Adipocyte (in vitro differentiated cells): Measurements from ENCODE around the gene CNNM3.

ENCODE experiments used
- DNase-seq: peaks from one replicate; pipeline ENCODE4 v3.0.0-alpha.2; 2015; ENCODE audit warnings: low read depth
- H3K27me3 ChIP-seq: replicated peaks from 2 replicates; pipeline ENCODE4 v1.7.0; 2013; ENCODE audit warnings: mild to moderate bottlenecking, low read length, moderate library complexity; ENCODE audit not compliant: control insufficient read depth, insufficient read depth
- H3K36me3 ChIP-seq: 2 replicates; pipeline ENCODE4 v1.7.0; 2013; ENCODE audit warnings: low read length, mild to moderate bottlenecking, moderate library complexity; ENCODE audit not compliant: control insufficient read depth, insufficient read depth, severe bottlenecking
- H3K4me1 ChIP-seq: 2 replicates; pipeline ENCODE4 v1.7.0; 2013; ENCODE audit warnings: mild to moderate bottlenecking, low read length, moderate library complexity; ENCODE audit not compliant: control insufficient read depth, insufficient read depth
- H3K4me3 ChIP-seq: 2 replicates; pipeline ENCODE4 v1.7.0; 2013; ENCODE audit warnings: mild to moderate bottlenecking, low read length, moderate library complexity
- H3K9ac ChIP-seq: 2 replicates; pipeline ENCODE4 v1.7.0; 2013; ENCODE audit warnings: mild to moderate bottlenecking, low read length, moderate library complexity
- H3K9me3 ChIP-seq: 2 replicates; pipeline ENCODE4 v1.7.0; 2013; ENCODE audit warnings: mild to moderate bottlenecking, low read length, moderate library complexity; ENCODE audit not compliant: control insufficient read depth

The CNNM3 gene

DNA sequence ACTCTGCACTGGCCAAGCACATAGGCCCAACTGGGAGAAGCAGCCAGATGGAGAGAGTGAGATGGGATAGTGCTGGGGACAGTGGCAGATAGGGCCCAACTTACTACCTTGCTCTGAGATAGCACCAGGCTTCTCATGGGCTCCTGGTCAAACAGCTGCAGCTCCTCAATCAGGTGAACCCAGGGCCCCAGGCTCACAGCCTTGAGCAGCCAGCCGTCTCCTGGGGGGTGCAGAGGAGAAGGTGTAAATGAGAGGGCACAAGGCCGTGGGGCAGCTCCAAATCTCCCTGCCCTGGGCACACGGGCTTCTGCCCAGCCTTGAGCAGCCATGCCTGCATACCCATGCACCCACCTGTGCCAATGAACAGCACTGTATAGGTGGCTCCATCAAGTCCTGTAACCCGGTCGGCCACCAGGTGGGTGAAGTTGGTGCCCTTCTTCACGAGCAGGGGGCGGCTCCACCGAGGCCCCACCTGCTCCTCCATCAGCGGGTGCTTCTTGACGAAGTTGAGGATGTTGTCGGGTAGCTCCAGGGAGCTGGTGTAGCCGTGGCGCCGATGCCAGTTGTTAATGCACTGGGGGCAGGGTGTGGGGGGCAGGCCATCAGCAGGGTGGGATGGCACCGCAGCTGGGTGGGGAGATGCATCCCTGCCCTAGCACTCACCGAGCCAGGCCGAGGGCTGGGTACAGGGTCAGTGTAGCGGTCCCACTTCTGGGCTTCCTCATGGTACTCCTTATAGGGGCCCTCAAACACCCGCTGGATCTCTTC, 47.7 kb downstream of the CNNM3 start:
- DNase-seq, result no peak
- no peak overlapping the region for H3K9ac ChIP-seq
- no peaks in the 10 kb centered on the region for H3K27me3 ChIP-seq
- no peak overlapping the region for H3K4me3 ChIP-seq
- H3K9me3 ChIP-seq, result no peaks in the 10 kb centered on the region
- peaks cover 69% of the 10 kb centered on the region for H3K36me3 ChIP-seq
- peaks cover 39% of the 10 kb centered on the region for H3K4me1 ChIP-seq

DNA sequence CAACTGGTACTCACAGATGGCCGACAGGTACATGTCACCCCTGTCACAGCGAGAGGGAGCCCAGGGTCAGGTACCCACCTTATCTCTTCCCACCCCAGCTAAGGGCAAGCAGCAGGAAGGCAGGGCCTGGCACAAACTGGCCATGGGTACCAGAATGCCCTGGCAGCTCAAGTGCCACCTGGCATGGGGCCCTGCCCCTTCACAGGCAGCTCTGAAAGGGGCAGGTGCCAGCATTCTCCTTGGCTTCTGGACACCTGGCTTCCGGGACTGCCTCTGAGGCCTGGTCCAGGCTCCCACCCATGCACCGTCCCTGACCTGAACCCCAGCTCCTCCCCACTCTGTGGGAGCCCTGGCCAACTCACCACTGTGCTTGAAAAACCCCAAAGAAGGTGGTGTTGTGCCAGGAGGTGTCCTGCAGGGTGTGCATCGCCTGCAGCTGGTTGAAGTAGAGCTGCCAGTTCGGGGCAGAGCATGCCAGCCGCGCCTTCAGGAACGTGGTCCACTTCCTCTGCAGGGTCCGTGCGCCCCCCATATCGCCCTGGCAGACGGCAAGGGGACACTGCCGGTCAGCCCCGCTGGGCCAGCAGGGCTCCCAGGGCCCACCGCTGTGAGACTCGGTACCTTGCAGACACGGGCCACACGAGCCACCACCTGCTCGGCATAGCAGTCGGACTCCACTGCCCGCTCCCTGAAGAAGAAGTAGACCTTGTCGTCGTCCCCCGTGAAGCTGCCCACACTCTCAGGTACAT, 48.4 kb downstream of the CNNM3 start:
- H3K36me3 ChIP-seq, result peaks cover 69% of the 10 kb centered on the region
- H3K4me1 ChIP-seq, result peaks cover 31% of the 10 kb centered on the region
- no peaks in the 10 kb centered on the region for H3K27me3 ChIP-seq
- no peaks in the 10 kb centered on the region for H3K9me3 ChIP-seq
- no peak overlapping the region for H3K4me3 ChIP-seq
- no peak for DNase-seq
- H3K9ac ChIP-seq, result no peak overlapping the region

DNA sequence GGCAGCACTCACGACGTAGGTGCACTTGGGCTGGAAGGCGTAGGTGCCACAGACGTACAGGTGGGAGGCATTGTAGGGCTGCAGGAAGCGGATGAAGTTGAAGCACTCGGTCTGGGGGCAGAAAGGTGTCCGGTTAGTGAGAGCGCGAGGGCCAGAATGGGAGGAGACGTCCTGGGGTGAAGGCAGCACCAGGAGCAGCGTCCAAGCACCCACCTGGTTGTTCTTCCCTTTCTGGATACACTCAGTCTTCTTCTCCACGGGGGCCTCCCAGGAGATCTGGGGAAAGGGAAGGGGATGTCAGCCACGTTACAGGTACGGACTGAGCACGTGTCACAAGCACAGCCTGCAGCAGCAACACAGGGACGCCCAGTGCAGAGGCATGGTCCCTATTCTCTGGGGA, 49.6 kb downstream of the CNNM3 start:
- no peak for DNase-seq
- H3K9ac ChIP-seq, result no peak overlapping the region
- no peak overlapping the region for H3K4me3 ChIP-seq
- H3K36me3 ChIP-seq, result peaks cover 61% of the 10 kb centered on the region
- peaks cover 35% of the 10 kb centered on the region for H3K4me1 ChIP-seq
- no peaks in the 10 kb centered on the region for H3K9me3 ChIP-seq
- H3K27me3 ChIP-seq, result no peaks in the 10 kb centered on the region

GRCh38 chr2:96866149-96866548, 50.1 kb downstream of the CNNM3 start:
- Histone ChIP-seq H3K4me1 (peaks cover 37% of the 10 kb centered on the region), H3K9me3 (no peaks in the 10 kb centered on the region), H3K36me3 (peaks cover 56% of the 10 kb centered on the region), H3K4me3 (no peak overlapping the region), H3K9ac (no peak overlapping the region), H3K27me3 (no peaks in the 10 kb centered on the region)
- DNase-seq, result no peak

DNA sequence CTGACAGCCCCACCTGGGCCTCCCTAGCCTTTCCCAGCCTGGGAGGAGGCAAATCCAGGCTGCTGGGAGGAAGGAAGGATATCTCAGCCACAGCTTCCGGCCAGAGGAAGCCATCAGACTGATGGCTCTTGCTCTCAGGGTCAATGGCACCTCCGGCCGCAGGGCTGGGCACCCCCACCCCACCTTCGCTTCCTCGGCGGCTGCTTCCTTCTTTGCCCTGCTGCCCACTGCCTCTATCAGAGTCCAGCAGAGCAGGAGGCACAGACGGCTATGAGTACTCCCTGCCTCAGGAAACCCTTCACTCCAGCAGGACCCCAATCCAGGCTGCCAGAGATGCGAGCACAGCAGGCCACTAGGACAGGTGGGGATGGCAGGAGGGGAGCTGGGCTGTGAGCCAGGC, 50.5 kb downstream of the CNNM3 start:
- DNase-seq, result no peak
- Histone ChIP-seq H3K9ac (peak overlapping the region; percentile 99), H3K36me3 (peaks cover 52% of the 10 kb centered on the region), H3K9me3 (no peaks in the 10 kb centered on the region), H3K4me3 (no peak overlapping the region), H3K4me1 (peaks cover 37% of the 10 kb centered on the region), H3K27me3 (no peaks in the 10 kb centered on the region)

- Histone ChIP-seq H3K9me3 (no peaks in the 10 kb centered on the region), H3K36me3 (peaks cover 46% of the 10 kb centered on the region), H3K4me1 (peaks cover 34% of the 10 kb centered on the region), H3K4me3 (peak overlapping the region; percentile 94), H3K27me3 (no peaks in the 10 kb centered on the region), H3K9ac (peak overlapping the region; percentile 99)
- no peak for DNase-seq
Observed at GRCh38 chr2:96866986-96867755, 51.1 kb downstream of the CNNM3 start.

DNA sequence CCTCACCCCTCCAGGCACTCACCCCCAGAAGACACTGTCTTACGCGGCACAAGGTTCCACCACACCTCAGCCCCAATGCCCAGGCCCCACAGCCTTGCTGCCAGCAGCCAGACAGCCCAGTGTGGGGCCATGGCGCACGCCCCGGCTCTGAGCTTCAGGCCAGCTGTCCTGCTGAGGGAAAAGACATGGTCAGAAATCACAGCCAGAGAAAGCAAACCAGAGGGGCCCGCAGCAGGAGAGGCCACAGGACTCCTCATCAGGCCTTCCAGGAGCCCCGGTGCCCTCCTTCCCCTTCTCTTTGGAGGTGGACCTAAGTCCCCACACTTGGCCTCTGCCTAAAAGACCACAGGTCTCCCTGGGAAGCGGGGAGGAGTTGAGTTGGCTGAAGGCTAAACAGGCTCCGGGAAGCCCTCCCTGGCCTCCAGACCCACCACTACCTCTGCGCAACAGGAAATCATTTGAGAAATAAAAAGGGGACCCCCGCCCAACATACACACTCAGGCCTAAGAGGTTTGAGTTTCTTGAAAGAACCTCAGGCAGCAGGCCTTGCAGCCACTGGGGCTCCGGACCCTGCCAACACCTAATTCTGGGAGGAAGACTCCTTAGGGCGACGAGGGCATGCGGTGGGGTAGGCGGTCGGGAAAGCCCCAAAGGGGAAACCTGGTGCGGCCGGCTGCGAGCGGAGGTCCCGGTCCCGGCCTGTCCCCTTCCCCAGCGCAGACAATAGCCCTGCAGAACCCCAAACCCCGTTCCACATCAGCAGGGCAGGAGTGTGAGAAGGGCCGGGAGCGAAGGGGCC, 51.9 kb downstream of the CNNM3 start:
- Histone ChIP-seq H3K36me3 (peaks cover 42% of the 10 kb centered on the region), H3K27me3 (no peaks in the 10 kb centered on the region), H3K9me3 (no peaks in the 10 kb centered on the region), H3K9ac (peak overlapping the region; percentile 99), H3K4me3 (peak overlapping the region; percentile 94), H3K4me1 (peaks cover 29% of the 10 kb centered on the region)
- peak; percentile 56 for DNase-seq

- Histone ChIP-seq H3K36me3 (peaks cover 35% of the 10 kb centered on the region), H3K27me3 (no peaks in the 10 kb centered on the region), H3K4me3 (peak overlapping the region; percentile 94), H3K9ac (peak overlapping the region; percentile 99), H3K4me1 (peaks cover 23% of the 10 kb centered on the region), H3K9me3 (no peaks in the 10 kb centered on the region)
- DNase-seq, result peak; percentile 97
Observed at GRCh38 chr2:96868555-96869280, 52.6 kb downstream of the CNNM3 start.

- Histone ChIP-seq H3K9ac (peak overlapping the region; percentile 99), H3K9me3 (no peaks in the 10 kb centered on the region), H3K27me3 (no peaks in the 10 kb centered on the region), H3K36me3 (peaks cover 28% of the 10 kb centered on the region), H3K4me1 (peaks cover 23% of the 10 kb centered on the region), H3K4me3 (peak overlapping the region; percentile 94)
- peak; percentile 91 for DNase-seq
Observed at GRCh38 chr2:96869281-96869821, 53.3 kb downstream of the CNNM3 start.
